Cardiac septum (tissue), 1 donor: ENCODE results near the gene RGS2. TPM values are rescaled to one million over a fixed set of nuclear protein-coding genes. Genes with fewer than 3 reads are reported as not detected.

Source experiments
- DNase-seq: peaks from one replicate; pipeline ENCODE4 v3.0.0-alpha.2; 2020; ENCODE audit warnings: low spot score
- intact Hi-C: fragments of 100-400 bp; cut with DNase I; formaldehyde crosslinking; loops from one replicate; pipeline ENCODE4 v1.14.0; 2022
- total RNA-seq: library from RNA; stranded (reverse); fragmentation: NEBNext Ultra II Directional; extraction: Animal tissue kit (Norgen Biotek cat#: 25700); gene quantifications from one replicate; pipeline ENCODE4 v1.2.1, GENCODE V29; 2021
- donor health status: DM: no; HTN: no; CAD: no.

The RGS2 gene
- total RNA-seq, 1 donor from 2014 or later = 13.5 TPM

DNA sequence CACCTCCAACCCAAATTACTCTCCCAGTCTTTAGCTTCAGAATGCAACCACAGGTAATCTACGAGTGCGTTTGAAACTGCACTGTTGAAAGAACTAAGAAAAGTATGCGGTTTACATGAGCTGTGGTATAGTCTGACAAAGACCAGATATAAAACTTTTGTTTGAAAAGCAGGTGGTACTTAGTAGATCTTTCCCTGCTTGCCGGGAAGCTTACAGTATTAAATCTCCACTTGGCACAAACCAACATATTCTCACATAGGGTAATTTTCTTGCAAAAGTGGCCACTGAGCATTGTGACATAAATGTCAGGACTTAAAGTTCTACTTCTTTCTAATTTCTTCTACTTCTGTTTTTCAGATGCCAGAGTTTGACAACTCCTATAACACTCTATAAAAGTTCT, 8.4 kb downstream of the RGS2 start:
- no peak for DNase-seq
- intact Hi-C loops = no loop called here

DNA sequence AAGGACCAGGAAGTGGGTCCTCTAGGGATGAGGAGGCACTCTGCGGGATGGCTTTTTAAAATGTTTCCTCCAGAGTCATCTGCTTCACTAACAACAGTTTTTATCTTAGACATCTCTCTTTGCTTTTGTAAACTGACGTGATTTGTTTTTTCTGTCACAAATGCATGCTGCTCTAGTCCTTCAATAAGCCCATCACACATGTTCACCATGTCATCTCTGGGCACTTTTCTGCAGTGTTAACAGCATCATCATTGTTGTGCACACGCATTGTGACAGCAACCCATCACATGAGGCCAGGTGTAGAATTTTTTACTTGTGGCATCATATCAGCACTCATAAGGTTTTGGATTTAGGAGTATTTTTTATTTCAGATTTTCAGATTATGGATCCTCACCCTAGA, 12.5 kb downstream of the RGS2 start:
- intact Hi-C loops = no loop called here
- DNase-seq = no peak

DNA sequence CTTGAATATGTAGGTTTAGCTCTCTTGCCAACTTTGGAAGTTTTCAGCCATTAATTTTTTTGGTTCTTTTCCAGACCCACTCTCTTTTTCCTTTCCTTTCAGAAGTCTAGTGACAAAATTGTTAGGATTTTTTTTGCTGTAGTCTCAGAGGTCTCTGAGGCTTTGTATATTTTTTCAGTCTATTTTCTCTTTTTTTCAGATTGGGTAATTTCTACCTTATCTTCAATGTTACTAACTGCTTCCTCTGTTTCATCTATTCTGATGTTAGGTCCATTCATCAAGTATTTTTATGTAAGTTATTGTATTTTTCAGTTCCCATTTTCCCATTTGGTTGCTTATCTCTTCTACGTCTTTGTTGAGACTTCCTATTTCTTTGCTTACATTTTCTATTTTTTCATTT, 15.7 kb downstream of the RGS2 start:
- intact Hi-C loops = no loop called here
- no peak for DNase-seq

DNA sequence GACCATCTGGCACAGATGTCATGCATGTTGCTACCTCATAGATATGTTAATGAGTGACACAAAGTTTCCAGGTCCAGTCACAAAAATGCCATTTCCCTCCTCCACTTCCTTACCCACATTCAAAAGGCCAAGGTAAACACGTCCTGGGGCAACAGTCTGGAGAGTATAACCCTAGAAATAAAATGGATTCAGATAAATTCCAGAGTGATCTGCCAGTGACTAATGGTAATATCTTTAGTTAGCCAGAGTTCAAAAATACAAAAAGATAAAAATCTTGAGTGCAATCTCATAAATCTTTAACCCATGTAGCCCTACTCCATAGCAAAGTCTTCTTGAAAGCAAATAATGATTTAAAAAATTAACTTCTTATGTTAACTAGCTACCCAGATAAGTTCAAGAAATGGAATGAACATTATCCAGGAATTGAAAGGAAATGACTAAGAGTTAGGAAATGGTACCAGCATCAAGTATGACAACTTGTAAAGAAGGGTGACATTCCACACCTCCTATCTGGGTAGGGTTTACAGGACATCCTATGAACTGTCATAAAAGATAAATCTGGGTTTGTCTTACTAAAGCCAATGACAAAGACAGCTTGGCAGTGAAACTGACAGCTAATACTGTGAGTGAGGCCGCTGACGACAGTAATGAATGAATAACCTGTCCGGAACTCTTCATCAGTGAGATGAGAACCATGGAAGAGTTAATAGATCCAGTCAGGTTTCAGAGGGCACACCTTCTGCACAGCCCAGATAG, 18.1 kb downstream of the RGS2 start:
- no peak for DNase-seq
- intact Hi-C loops = no loop called here

DNA sequence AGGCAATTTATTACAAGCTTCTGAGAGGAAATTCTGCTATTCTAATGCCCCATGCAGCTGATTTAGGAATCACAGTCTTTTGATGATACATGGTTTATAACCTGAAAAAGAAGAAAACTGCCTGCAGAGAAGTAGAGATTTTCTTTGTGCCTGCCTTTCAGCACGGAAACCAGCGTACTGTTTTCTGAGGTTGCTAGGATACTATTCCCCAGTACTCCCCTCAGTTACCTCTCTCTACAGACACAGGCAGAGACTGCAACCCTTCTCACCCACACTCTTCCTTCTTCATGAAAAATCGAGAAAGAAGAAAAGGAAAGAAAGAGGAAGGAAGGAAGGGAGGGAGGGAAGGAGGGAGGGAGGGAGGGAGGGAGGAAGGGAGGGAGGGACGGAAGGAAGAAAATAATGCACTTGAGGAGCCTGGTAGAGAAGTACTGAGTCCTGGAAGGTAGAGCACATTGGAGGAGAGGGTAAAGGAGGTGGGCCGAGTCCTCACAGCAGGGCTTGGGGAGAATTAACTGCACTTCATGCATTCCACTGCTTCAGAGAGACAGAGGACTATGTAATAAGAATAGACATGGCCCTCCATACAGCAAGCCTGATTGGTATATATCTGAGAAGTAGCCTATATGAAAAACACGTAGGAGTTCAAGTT, 21.9 kb downstream of the RGS2 start:
- intact Hi-C loops = no loop called here
- no peak for DNase-seq

- DNase-seq = no peak
- intact Hi-C loops = no loop called here
Measured at GRCh38 chr1:192831706-192832355, 23.0 kb downstream of the RGS2 start.

DNA sequence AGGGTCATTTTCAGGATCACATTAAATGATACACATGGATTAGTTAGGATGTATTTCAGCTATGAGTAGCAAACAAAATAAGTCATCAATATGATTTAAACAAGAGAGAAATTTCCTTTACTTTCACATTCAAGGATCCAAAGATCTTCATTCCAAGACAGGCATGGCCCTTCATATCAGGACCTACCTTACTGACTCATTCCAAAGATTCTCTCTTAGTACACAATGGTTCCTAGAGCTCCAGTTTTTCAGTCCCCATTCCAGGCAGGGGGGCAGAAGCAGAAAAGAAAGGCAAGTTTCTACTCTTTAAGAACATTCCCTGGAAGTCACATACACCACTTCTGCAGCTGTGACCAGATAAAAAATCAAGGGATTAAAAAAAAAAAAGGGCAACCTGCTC, 23.7 kb downstream of the RGS2 start:
- DNase-seq = no peak
- intact Hi-C loops = no loop called here

GRCh38 chr1:192835116-192835515, 26.3 kb downstream of the RGS2 start:
- no peak for DNase-seq
- intact Hi-C loops = no loop called here

DNA sequence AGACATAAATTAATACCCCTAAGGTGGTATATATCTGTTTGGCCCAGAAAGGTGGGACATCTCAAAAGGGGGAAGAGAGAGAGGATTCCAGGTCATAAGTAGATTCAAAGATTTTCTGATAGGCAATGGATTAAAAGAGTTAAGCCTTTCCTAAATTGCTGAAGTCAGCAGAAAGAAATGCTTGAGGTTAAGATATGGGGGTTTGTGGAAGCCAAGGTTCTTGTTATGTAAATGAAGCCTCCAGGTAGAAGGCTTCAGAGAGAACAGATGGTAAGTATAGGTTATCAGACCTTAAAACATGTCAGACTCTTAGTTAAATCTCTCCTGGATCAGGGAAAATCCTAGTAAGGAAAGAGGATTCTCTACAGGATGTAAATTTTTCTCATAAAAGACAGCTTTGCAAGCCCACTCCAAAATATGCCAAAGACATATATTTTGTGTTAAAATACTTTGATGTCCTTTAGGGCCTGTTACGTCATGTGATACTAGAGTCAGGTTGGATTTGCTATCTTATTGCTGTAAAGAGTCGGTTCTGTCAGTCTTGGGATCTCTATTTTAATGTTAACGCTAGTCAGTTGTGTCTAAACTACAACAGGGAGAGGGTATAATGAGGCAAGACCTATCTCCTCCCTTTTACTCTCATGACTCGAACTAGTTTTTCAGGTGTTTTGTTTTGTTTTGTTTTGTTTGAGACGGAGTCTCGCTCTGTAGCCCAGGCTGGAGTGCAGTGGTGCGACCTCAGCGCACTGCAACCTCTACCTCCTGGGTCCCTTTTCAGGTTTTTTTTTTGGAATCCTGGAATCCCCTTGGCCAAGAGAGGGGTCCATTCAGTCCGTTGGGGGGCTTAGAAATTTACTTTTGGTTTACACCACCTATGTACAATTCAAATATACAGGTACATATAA, 30.6 kb downstream of the RGS2 start:
- intact Hi-C loops = no loop called here
- no peak for DNase-seq

DNA sequence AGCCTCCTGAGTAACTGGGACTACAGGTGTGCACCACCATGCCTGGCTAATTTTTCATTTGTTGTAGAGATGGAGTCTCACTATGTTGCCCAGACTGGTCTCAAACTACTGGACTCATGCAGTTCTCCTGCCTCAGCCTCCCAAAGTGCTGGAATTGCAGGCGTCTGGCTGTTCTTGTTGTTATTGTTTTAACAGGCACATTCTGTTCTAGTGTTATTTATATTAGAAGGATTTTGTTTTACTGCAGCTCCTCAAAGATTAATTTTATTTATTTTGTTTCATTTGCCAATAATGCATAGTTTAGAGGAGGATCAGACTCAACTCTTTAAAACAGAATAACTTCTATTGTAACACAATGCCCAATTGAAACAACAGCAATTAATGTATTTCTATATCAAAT, 35.5 kb downstream of the RGS2 start:
- DNase-seq = no peak
- intact Hi-C loops = no loop called here

GRCh38 chr1:192846950-192847349, 38.1 kb downstream of the RGS2 start:
- no peak for DNase-seq
- intact Hi-C loops = no loop called here

GRCh38 chr1:192849011-192849410, 40.2 kb downstream of the RGS2 start:
- DNase-seq = no peak
- intact Hi-C loops = no loop called here

DNA sequence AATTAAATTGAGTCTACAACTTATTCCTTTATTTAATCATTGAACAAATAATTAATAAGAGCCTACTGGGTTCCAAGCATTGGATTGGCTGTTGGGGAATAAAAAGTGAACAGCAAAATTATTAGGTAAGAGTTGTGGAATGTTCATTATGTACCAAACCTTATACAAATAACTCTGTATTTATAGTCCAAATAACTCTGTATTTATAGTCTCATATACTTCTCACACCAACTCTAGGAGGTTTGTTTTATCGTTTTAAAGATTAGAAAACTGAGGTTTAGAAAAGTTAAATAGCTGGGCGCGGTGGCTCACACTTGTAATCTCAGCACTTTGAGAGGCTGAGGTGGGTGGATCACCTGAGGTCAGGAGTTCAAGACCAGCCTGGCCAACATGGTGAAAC, 40.6 kb downstream of the RGS2 start:
- DNase-seq = no peak
- intact Hi-C loops = no loop called here

DNA sequence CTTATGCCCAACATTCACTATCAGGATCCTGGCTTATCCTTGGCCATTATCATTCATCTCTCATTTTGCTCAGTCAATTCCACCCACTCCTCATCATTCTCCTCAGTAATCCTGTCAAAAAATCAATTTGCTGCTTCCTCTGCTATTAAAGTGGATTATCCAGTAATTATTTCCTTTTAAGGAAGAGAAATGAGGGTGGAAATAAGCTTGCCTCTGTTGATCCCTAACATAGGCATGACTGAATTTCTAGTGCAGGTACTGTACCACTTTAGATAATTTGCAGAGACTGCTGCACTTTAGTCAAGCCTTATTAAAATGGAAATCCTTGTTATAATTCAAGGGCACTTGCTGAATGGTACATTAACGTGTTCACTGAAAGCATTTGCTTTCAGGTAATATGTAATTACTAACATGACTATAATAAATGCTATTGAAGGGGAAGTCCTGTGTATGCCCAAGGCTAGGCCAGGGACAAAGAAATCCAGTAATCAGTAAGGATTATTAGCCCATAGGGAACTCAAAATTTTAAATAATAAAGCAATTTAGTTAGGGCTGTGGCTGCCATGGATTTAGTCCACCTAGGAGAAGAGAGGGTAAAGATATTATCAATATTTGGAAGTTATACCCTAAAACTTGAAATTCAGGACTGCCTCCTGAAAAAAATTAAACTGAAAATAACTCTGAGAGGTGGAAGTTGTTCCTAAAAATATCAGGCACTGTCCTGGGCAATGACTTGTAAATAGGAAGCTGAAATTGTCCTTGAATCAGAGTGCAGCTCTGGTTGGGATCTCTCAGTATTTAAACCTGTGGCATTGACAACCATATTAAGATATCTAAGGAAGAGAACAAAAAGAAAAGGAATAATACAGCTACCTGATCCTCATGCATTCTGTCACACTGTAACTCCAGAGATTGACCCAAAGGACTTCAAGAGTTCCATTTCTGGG, 43.4 kb downstream of the RGS2 start:
- intact Hi-C loops = no loop called here
- no peak for DNase-seq

DNA sequence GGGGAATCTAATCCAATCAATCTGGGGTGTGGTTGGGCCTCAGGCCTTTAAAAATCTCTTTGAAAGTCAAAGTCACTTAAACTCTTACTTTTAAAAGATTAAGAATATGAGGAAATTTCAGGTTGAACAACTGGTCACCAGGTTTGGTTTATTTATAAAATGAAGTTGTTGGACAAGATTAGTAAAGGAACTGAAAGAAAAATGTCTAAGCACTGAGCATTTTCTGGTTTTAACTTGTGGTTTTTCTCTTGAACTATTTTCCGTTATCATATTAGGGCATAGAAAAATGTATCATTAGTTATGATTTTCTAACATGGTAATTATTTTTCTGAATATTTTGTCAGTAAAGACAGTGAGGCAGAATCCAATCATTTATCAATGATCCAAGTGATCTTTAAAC, 49.6 kb downstream of the RGS2 start:
- DNase-seq = no peak
- intact Hi-C loops = no loop called here

DNA sequence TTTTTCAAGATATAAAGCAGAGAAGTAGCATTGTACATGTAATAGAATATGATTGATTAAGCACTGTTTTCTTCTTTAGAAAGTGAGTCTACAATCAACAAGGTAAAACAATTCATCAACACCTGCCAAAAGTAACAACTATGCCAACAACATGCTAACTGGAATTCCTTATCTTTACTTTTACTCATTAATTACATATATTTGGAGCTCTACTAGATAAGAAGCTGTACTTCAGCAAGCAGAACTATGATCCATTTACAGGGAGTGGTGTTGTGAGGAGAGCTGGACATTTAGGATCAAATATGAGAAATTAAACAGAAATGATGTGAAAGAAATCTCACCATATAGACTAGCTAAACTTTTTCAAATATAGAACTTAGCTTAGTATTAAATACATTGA, 51.0 kb downstream of the RGS2 start:
- intact Hi-C loops = no loop called here
- DNase-seq = no peak

DNA sequence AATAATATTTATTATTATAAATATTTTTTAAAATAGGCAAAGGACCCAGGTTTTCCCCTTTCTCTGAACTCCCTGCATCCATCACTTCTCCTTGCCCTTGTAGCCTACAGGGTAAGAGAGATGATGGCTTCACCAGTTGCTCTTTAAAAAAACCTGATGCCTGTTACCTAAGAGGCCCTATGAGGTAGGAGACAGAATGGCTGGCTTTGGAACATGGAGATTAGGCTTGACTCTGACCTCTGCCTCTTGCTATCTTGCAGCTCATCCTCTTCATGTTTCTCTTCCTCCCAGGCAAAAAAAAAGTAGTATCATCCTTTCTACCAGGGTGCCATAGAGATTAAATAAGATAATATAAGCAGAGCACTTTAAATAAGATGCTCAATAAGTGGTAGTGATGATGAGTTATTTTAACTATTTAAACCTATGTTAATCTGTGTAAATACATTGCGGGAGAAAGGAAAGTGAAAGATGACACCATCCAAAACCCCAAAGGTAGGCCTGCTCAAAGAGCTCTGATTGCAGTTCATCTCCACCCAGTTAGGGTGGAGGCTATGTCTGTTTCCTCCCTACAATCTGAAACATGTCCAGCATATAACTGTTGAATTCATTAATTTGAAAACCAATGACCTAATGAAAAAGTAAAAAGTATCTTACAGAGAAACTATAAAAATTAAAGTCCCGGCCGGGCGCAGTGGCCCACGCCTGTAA, 51.8 kb downstream of the RGS2 start:
- no peak for DNase-seq
- intact Hi-C loops = no loop called here

GRCh38 chr1:192861860-192862259, 53.0 kb downstream of the RGS2 start:
- DNase-seq = no peak
- intact Hi-C loops = no loop called here
